SH-SY5Y (cell line): Measurements from ENCODE around the gene F9.

Experiments used
- GATA2 ChIP-seq: IDR thresholded peaks from 2 replicates; pipeline ENCODE4 v1.6.1; 2011; ENCODE audit warnings: mild to moderate bottlenecking, low read depth, low read length
- GATA3 ChIP-seq: IDR thresholded peaks from 2 replicates; pipeline ENCODE4 v1.6.1; 2011; ENCODE audit warnings: low read depth, mild to moderate bottlenecking, low read length, moderate library complexity

GRCh38 chrX:139483699-139484098 is 46.8 kb upstream of the F9 start:
- TF ChIP-seq GATA3, result no peak
- TF ChIP-seq GATA2, result no peak
